ENCODE data around the gene ACTR6. TPM values are rescaled to one million over a fixed set of nuclear protein-coding genes. Genes with fewer than 3 reads are reported as not detected.
"Not testable (repeated sequence)": the region's sequence is repeated elsewhere in the genome, so short reads cannot be mapped to it uniquely, and the experiment has no call there.

ACTR6 gene
- total RNA-seq, 1 donor from 2014 or later = 36.0 TPM

DNA sequence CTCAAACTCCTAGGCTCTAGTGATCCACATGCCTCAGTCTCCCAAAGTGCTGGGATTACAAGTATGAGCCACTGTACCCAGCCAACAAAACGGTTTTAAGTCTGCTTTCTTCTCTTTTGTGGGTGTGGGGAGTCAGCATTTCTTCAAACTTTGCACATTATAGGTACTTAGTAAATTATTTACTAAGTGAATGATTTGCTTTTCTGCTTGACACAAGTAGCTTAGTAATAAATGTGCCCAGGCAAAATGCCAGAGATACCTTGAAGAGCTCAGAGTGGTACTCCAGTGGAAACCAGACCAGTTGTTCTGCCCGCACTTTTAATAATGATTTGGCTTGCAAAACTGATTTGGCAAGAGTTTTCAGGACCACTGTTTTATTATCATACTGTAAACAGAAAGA, 51.3 kb downstream of the ACTR6 start:
- H3K4me3 Mint-ChIP-seq (ENCODE audit: unreplicated experiment) = no peak overlapping the region
- H3K9me3 Mint-ChIP-seq (ENCODE audit: unreplicated experiment) = no peaks in the 10 kb centered on the region
- no peak for DNase-seq
- no peaks in the 10 kb centered on the region for H3K4me1 Mint-ChIP-seq (ENCODE audit: low read depth, unreplicated experiment)
- no peak overlapping the region for H3K27ac Mint-ChIP-seq (ENCODE audit: unreplicated experiment)
- TF ChIP-seq, protein P1, sequence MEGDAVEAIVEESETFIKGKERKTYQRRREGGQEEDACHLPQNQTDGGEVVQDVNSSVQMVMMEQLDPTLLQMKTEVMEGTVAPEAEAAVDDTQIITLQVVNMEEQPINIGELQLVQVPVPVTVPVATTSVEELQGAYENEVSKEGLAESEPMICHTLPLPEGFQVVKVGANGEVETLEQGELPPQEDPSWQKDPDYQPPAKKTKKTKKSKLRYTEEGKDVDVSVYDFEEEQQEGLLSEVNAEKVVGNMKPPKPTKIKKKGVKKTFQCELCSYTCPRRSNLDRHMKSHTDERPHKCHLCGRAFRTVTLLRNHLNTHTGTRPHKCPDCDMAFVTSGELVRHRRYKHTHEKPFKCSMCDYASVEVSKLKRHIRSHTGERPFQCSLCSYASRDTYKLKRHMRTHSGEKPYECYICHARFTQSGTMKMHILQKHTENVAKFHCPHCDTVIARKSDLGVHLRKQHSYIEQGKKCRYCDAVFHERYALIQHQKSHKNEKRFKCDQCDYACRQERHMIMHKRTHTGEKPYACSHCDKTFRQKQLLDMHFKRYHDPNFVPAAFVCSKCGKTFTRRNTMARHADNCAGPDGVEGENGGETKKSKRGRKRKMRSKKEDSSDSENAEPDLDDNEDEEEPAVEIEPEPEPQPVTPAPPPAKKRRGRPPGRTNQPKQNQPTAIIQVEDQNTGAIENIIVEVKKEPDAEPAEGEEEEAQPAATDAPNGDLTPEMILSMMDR (IDR thresholded peaks at IDR 0.05; ENCODE audit: partially characterized antibody, unreplicated experiment) = no peak
- no peaks in the 10 kb centered on the region for H3K27me3 Mint-ChIP-seq (ENCODE audit: unreplicated experiment)
- no peaks in the 10 kb centered on the region for H3K36me3 Mint-ChIP-seq (ENCODE audit: unreplicated experiment)

DNA sequence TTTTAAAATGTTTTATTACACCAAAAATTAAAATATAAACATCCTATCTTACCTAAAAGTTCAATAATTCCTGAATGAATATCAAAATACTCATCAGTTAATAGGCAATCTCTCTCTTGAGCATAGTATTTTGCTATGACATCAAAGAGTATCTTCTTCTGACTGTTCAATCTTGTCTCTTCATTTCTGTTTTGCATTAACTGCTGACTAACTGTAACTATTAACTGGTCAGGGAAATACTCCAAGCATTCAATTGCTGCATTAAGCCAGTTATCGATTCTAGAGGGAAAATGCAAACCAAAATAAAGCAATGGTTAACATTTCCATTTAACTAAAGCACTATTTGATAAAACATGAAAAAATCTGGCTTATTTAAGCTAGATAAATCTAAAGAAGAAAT, 52.8 kb downstream of the ACTR6 start:
- Mint-ChIP-seq H3K27me3 (ENCODE audit: unreplicated experiment) (no peaks in the 10 kb centered on the region), H3K4me1 (ENCODE audit: low read depth, unreplicated experiment) (no peaks in the 10 kb centered on the region), H3K4me3 (ENCODE audit: unreplicated experiment) (no peak overlapping the region), H3K27ac (ENCODE audit: unreplicated experiment) (no peak overlapping the region), H3K36me3 (ENCODE audit: unreplicated experiment) (no peaks in the 10 kb centered on the region), H3K9me3 (ENCODE audit: unreplicated experiment) (no peaks in the 10 kb centered on the region)
- TF ChIP-seq, protein P1 (IDR thresholded peaks at IDR 0.05; ENCODE audit: partially characterized antibody, unreplicated experiment) = no peak
- DNase-seq = no peak

DNA sequence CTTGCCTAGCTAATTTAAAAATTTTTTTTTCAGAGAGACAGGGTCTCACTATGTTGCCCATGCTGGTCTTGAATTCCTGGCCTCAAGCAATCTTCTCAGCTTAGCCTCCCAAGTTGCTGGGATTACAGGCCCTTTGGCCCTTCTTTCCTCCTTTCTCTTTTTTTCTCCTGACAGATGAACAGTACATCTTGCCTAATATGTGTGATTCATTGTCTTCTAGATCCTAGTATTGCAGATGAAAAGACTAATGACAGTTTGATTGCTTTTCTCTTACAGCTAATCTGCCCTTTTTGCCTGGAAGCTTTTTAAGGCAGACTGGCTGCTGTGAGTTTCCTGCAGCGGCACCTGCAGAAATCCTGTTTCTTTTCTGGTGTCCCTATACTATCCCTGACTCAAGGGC, 54.3 kb downstream of the ACTR6 start:
- Mint-ChIP-seq H3K4me1 (ENCODE audit: low read depth, unreplicated experiment) (no peaks in the 10 kb centered on the region), H3K36me3 (ENCODE audit: unreplicated experiment) (no peaks in the 10 kb centered on the region), H3K27ac (ENCODE audit: unreplicated experiment) (no peak overlapping the region), H3K4me3 (ENCODE audit: unreplicated experiment) (no peak overlapping the region), H3K27me3 (ENCODE audit: unreplicated experiment) (no peaks in the 10 kb centered on the region), H3K9me3 (ENCODE audit: unreplicated experiment) (no peaks in the 10 kb centered on the region)
- no peak for DNase-seq
- TF ChIP-seq, protein P1 (IDR thresholded peaks at IDR 0.05; ENCODE audit: partially characterized antibody, unreplicated experiment) = no peak

DNA sequence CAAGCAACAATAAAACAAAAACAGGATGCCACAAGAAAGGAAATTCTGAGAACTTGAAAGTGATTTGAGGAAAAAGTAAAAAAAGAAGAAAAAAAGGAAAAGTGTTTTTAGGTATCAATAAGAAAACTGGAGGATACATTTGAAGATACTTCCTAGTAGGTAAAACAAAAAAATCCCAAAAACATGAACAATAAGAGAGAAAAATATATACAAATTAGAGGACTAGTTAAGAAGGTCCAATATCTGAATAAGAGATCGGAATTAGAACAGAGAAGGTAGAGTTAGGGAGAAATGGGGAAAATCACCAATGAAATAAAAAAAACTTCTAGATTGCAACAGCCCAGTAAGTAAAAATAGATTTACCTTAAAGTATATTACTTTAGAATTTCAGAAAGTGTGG, 57.5 kb downstream of the ACTR6 start:
- no peaks in the 10 kb centered on the region for H3K9me3 Mint-ChIP-seq (ENCODE audit: unreplicated experiment)
- no peak overlapping the region for H3K27ac Mint-ChIP-seq (ENCODE audit: unreplicated experiment)
- no peaks in the 10 kb centered on the region for H3K27me3 Mint-ChIP-seq (ENCODE audit: unreplicated experiment)
- no peak overlapping the region for H3K4me3 Mint-ChIP-seq (ENCODE audit: unreplicated experiment)
- H3K36me3 Mint-ChIP-seq (ENCODE audit: unreplicated experiment) = no peaks in the 10 kb centered on the region
- DNase-seq = no peak
- TF ChIP-seq, protein P1 (IDR thresholded peaks at IDR 0.05; ENCODE audit: partially characterized antibody, unreplicated experiment) = no peak
- H3K4me1 Mint-ChIP-seq (ENCODE audit: low read depth, unreplicated experiment) = no peaks in the 10 kb centered on the region

DNA sequence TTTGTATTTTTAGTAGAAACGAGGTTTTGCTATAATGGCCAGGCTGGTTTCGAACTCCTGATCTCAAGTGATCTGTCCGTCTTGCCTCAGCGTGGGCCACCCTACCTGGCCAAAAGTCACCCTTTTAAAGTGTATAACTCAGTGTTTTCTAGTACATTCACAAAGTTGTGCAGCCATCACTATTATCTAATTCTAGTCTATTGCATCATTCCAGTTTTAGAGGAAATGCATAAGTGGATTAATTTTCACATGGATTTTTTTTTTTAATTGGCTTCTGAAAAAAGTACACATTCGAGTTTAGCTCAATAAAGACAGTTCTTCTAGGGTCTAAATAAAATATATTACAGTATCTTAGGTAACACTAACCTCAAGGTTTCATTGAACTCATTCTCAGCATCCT, 62.5 kb downstream of the ACTR6 start:
- H3K27ac Mint-ChIP-seq (ENCODE audit: unreplicated experiment) = no peak overlapping the region
- TF ChIP-seq, protein P1 (IDR thresholded peaks at IDR 0.05; ENCODE audit: partially characterized antibody, unreplicated experiment) = no peak
- DNase-seq = no peak
- peaks cover 4% of the 10 kb centered on the region for H3K9me3 Mint-ChIP-seq (ENCODE audit: unreplicated experiment)
- H3K4me3 Mint-ChIP-seq (ENCODE audit: unreplicated experiment) = no peak overlapping the region
- H3K4me1 Mint-ChIP-seq (ENCODE audit: low read depth, unreplicated experiment) = peaks cover 1% of the 10 kb centered on the region
- H3K36me3 Mint-ChIP-seq (ENCODE audit: unreplicated experiment) = no peaks in the 10 kb centered on the region
- H3K27me3 Mint-ChIP-seq (ENCODE audit: unreplicated experiment) = peaks cover 4% of the 10 kb centered on the region

DNA sequence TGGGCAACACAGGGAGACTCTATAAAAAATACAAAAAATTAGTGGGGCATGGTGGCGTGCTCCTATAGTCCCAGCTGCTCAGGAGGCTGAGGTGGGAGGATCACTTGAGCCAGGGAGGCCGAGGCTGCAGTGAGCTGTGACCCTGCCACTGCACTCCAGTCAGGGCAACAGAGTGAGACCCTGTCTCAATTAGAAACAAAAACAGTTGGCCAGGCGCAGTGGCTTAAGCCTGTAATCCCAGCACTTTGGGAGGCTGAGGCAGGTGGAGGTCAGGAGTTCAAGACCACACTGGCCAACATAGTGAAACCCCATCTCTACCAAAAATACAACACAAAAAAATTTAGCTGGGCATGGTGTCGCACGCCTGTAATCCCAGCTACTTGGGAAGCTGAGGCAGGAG, 64.5 kb downstream of the ACTR6 start:
- not testable (repeated sequence) for H3K4me1 Mint-ChIP-seq (ENCODE audit: low read depth, unreplicated experiment); H3K4me3 Mint-ChIP-seq (ENCODE audit: unreplicated experiment); H3K27ac Mint-ChIP-seq (ENCODE audit: unreplicated experiment); DNase-seq; H3K27me3 Mint-ChIP-seq (ENCODE audit: unreplicated experiment); H3K9me3 Mint-ChIP-seq (ENCODE audit: unreplicated experiment); H3K36me3 Mint-ChIP-seq (ENCODE audit: unreplicated experiment)

Measured in glutamatergic neuron (in vitro differentiated cells).